Jurkat, Clone E6-1 (cell line): ENCODE measurements around the gene SEMA6D.

Experiments
- DNase-seq: peaks from one replicate; pipeline ENCODE4 v3.0.0-alpha.2; 2011; ENCODE audit warnings: low read depth, low spot score
- H3K4me3 ChIP-seq: 2 replicates; pipeline ENCODE4 v1.5.1; 2011; ENCODE audit warnings: mild to moderate bottlenecking, low read length, control low read depth, moderate library complexity

SEMA6D gene

DNA sequence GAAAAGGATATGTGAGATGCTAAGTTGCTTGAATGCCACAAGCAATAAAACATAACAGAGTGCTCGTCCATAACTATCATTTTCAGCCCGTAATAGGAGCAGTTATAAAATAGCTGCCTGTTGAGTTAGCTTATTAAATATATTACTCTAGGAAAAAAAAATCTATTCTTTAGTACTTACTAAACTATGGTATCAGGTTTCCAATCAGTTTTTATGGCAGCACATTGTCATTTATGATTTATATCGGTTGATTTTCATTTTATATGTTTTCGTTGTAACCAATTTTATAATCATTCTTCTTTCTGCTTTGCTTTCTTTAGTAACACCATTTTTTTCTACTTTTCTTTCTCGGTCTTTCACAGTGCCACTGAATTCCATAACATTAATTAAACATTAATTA is 51.9 kb downstream of the SEMA6D start:
- no peak for DNase-seq

DNA sequence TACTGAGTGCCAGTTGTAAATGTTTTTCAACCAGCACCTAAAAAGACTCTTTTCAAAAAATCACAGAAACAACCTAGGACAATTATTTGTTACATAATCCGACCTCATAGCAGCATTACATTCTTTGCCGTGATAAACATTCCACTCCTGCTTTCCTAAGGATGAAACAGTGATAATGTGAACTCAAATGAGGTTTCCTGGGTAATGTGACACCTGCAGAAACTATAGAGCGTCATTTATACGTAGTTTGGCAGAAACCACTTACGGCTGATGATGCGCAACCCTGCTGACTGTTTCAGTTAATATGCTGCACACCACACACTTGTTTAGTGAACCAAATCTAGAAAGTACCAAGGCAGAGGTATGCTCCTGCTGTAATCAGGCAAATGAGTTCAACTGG is 55.8 kb downstream of the SEMA6D start:
- no peak for DNase-seq
- no peak overlapping the region for H3K4me3 ChIP-seq

More for the DNA sequence above, 51.9 kb downstream of the SEMA6D start:
- H3K4me3 ChIP-seq, result no peak overlapping the region

DNA sequence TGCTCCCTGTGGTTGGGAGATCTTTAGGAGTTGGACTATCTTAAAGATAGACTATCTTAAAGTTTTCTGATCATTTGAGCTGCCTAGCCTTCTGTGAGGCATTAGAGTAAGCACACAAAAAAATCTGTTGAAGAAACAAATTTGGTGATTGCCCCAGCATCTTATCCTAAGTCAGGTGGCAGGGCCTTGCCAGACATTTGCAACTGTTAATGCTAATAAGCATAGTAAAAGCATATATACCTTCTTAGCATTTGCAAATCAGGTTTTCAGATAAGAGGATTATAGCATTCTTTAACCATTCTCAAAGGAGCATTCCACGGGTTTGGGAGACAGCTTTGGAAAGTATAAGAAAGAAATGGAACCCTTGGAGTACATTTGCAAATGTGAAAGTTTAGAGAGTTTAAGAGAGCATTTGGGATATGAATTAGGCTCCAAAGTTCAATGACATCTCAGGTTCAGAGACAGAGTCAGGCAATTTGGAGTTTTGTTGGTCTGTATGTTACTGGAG is 61.0 kb downstream of the SEMA6D start:
- no peak overlapping the region for H3K4me3 ChIP-seq
- no peak for DNase-seq

DNA sequence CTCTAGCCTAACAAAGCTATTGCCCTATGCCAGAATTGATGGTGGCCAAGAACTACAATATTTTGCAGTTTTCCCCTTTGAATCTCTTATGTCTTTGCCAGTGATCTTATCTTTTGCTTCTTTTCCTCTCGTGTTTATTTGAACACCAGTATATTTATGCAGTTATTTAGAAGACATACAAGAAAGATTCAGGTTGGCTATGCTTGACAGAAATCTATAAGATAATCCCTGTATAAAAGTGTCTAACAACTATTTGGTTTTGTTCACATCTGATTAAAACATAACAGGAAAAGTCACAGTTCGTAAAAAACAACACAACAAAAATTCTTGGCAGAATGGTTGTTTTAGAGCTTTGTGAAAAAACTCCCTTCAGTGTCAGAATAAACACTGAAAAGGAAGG is 63.7 kb downstream of the SEMA6D start:
- no peak overlapping the region for H3K4me3 ChIP-seq
- DNase-seq, result no peak

DNA sequence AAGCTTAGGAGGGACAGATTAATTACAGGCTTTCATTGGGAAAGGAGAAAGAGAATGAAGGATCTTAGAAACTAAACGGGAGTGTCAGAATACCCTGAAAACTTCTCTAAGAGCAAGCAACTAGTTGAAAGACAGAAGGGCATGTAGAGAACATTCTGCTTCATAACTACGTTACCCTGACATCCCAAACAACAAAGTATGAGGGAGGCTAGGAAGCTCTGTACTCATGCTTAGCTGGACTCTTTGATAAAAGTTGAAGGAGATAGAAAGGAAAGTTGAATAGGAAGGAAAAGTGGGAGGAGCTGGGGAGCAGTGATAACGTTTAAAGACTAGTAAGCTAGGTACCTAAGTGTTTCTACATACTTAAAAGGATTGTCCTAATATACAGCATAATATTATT is 64.2 kb downstream of the SEMA6D start:
- no peak for DNase-seq
- H3K4me3 ChIP-seq, result no peak overlapping the region

DNA sequence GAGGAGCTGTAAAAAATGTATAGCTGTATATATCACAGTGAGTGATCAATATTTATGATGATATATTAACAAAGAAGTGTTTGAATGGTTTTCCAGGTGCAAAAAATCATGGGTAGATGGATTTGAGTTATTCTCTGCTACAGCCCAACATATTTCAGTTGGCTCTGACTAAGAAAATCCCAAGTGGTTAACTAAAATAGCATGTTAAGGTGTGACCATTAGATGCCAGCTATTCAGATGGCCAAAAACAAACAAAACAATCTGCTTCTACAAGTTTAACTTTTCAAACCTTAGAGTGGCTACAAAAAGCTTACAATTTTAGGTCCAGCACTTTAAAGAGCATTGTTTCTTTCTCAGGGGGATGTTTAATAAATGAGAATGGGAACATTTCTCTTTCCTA is 67.5 kb downstream of the SEMA6D start:
- DNase-seq, result no peak

DNA sequence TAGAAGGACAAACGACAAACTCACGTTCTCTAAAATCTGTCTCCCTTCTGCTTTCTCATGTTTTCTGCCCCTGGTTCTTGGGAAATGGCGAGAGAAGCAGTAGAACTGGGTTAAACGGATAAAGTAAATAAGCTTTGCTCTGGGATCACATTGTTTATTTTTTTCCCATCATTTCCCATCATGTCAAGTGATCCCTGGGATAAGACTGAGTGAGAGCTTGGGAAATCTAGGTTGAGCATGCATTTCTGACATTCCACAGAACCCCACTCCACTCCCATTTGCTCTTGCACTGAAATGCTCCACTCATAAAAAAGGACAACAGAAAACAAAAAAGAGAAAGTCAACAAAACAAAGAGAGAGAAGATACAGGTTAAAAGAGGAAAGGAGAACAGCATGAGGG is 69.1 kb downstream of the SEMA6D start:
- no peak overlapping the region for H3K4me3 ChIP-seq
- DNase-seq, result no peak

More for the DNA sequence above, 67.5 kb downstream of the SEMA6D start:
- H3K4me3 ChIP-seq, result no peak overlapping the region

DNA sequence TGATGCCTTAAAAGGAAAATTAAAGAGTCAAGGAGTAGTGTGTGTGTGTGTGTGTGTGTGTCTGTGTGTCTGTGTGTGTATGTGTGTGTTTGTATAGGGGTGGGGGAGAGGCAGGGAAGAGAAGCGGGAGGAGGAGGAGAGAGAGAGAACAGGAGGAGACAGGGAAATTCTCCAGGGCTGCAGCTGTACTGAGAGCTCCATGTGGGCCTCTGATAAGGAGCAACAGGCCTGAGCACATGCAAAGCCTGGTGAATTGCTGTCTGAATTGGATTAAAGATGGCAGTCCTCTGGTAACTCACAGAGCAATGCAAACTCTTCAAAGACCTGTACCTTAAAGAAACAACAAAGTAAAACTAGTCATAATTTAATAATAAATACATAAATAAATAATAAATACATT is 70.6 kb downstream of the SEMA6D start:
- DNase-seq, result no peak
- no peak overlapping the region for H3K4me3 ChIP-seq

DNA sequence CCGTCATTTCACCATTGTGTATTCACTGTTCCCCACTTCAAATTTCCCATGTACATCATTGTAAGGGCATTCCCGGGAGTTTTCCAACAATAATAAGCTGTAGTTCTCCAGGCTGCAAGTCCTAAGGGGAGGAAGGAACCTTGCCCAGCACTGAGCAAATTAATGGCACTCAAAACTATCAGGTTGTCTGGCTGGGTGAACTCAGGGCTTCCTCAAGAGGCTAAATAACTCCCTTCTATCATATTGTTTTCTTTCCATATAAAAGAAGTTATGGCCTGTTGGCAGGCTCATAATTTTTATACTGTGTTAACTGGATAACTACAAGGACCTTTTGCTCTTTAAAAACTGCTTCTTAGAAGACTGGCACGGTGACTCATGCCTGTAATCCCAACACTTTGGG is 71.4 kb downstream of the SEMA6D start:
- no peak overlapping the region for H3K4me3 ChIP-seq
- no peak for DNase-seq

DNA sequence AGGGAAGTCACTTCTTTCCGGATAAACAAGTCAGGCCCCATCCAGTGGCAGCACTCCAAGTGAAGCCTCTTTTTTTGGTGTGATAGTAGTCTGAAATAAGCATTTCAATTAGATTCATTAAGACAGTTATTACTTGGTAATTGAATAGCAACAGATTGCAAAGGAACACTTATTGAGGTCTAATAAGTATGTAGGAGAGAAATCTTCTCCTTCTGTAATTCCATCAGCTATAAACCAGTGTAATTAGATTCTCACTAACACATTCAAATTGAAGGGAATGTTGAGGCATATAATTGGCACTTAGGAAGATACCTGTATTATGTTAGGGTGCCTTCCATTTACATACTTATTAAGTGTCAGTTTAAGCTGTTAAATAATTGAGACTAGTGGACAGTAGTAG is 73.9 kb downstream of the SEMA6D start:
- DNase-seq, result no peak
- no peak overlapping the region for H3K4me3 ChIP-seq

DNA sequence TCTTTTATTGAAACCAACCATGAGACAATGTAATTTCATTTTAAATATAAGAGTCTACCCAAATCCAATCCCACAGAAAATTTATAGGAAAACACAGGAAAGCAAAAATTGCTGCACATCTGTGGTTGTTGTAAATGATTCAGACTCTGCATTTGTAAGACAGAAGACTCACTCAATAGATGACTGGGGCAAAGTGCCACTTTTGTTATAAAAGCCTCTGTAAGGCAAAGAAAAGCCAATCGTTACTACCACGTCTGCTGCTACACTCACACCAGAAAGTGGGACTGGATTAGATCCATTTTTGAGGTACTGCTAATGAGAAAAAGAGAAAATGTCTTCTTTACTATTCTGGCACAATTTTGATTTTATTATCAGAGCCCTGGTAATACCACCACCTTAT is 74.9 kb downstream of the SEMA6D start:
- no peak for DNase-seq
- no peak overlapping the region for H3K4me3 ChIP-seq

DNA sequence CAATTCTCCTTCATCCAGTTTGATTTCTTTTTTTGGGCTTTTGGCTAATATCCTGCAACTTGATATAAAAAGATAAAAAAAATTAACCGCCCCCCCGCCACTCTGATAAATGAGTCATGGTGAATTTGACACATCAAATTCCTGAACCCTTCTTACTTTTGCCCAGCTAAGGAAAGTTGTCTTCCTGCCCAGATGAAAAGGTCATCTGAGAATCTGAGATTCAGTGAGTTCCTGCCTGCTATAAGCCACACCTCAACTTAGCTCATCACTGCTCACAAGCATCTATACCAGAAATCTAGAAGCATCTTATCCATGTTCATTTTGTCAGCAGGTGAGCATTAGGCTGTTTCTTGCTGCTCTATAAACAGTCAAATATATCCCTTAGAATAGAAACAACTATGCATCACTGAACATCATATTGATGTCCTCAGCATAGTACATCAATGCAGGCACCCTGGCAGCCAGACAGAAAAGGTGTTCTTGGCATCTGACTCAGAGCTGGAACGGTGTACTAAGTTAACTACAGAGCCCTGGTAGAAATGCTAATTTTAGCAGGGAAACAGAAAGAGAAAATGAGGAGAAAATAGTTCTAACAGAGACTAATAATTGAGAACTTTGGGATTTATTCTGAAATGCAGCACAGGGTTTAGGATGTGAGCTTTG is 77.1 kb downstream of the SEMA6D start:
- DNase-seq, result no peak
- no peak overlapping the region for H3K4me3 ChIP-seq

DNA sequence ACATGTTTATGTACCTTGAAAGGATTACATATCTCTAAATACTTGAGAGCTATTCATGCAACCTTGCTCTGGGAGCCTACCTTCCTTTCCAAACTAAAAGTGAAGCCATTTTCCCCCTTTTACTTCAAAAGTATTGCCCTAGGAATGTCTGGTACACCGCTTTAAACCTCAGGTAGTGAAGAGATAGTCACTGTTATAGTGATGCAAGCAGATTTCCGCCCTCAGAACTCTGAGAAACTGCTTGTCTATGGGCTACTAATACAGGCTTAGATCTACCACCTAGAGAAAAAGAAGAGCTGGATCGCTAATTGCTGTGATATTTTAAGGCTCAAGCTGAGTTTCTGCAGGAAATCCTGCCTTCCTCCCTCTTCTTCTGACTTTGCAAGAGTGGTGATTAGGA is 78.6 kb downstream of the SEMA6D start:
- DNase-seq, result no peak
- no peak overlapping the region for H3K4me3 ChIP-seq

DNA sequence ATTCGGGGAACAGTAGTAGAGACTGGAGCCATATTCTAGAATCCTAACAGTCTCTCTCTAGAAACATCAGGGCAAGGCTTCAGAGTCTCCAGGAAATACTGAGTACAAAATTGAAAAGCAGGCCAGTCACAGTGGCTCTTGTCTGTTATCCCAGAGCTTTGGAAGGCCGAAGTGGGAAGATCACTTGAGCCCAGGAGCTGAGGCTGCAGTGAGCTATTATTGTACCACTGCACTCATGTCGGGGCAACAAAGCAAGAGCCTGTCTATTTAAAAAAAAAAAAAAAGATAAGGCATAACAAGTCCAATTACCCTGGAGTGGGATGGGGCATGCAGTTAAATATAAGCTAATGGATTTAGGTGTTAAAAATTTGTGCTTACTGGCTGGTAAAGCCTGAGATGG is 79.0 kb downstream of the SEMA6D start:
- DNase-seq, result no peak
- no peak overlapping the region for H3K4me3 ChIP-seq

DNA sequence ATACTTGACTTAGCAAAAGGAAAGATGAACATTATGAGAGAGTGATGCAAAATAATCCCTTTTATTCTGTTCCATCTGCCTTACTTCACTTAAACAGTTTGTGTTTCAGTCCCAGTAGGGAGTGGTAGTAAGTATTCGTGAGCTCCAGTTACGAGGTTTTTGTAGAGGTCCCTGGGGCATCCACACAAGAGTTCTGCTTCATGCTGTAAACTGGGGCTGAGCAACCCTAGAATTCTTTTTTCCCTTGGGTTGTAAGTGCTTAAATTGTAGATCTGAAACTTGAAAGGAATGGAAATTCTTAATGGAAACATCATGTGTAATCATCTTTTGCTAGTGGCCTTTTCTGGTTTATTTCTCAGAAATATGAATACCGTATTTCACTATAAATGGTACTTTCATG is 79.5 kb downstream of the SEMA6D start:
- no peak overlapping the region for H3K4me3 ChIP-seq
- no peak for DNase-seq

DNA sequence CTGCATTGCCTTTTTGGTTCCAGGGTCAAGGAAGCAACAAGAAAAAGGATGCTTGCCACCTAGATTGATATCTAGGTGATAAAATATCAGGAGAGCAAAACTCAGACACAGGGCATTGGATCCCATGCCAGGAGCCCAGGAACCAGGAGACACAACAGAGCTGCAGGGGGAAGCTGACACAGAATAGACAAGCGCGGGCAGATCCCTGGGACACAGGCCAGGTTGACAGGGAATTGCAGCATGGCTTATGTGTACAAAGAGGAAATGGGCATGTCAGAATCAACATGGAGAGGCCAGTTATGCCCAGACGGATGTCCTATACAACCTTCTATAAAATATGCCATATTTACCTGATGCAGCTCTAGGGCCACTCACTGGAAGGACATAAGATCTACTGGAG is 84.2 kb downstream of the SEMA6D start:
- DNase-seq, result no peak
- H3K4me3 ChIP-seq, result no peak overlapping the region

DNA sequence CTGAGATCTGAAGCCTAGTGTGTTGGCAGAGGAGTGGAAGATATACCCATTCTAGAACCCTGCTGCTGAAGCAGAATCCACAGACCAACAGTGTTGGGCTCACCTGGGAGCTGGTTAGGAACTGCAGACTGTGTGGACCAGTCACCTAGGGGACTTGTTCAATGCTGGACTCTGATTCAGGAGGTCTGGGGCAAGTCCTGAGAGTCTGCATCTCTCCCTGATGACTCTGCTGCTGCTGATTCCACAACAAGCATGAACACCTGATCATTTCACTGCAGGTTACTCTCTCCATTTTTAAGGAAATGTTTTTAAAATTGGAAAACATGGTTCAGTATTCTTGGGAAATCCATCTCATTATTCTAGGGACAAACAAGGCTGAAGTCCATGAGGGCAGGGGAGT is 84.9 kb downstream of the SEMA6D start:
- H3K4me3 ChIP-seq, result no peak overlapping the region
- no peak for DNase-seq

DNA sequence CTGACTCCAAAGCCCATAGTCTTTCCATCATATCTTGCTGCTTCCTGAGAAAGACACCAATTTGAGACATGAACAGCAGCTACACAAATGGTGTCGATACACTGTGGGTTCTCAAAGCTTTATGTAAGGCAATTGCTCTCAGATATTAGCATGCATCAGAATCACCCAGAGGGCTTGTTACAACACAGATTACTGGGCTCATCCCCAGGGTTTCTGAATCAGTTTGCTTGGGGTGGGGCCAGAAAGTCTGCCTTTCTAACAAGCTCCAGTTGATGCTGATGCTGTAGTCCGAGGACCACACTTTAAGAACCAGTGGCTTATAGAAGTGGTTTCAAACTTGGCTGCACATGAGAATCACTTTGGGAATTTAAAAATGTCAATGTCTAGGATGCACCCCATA is 86.5 kb downstream of the SEMA6D start:
- no peak overlapping the region for H3K4me3 ChIP-seq
- DNase-seq, result no peak

DNA sequence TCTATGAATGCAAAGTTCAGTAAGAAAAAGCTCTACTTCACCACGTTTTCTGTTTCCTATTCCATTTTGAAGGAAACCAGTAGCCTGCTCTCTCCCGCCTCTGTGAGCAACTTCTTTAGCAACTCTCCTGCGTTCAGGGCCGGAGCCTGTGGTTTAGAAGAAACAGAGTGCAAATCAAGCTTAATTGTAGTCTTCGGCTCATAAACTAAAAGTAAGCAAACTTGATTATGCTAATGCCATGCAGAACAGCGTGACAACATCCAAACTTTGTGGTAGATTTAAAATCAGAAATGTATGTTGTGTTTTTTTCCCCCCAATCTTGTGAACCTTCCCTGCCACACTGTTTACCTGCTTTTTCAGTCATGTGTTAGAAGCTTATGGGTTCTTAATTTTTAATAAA is 87.4 kb downstream of the SEMA6D start:
- no peak for DNase-seq
- no peak overlapping the region for H3K4me3 ChIP-seq

DNA sequence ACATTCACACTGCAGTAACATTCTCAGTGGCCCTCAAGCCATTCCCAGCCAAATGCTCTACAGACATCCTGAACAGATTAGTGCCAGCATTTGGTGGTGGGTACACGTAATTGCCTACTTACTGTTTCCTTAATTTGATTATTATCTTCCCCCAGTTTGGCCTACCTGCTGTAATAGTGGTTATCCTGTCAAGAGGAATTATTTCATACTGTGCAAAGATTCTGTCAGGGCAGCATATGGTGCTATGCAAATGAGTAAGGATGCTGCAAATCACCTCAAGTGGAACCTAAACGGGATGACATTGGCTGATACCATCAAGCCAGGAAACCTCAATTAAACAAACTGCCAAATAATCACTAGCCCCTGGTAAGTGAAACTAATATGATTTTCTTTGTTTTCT is 88.7 kb downstream of the SEMA6D start:
- no peak for DNase-seq

DNA sequence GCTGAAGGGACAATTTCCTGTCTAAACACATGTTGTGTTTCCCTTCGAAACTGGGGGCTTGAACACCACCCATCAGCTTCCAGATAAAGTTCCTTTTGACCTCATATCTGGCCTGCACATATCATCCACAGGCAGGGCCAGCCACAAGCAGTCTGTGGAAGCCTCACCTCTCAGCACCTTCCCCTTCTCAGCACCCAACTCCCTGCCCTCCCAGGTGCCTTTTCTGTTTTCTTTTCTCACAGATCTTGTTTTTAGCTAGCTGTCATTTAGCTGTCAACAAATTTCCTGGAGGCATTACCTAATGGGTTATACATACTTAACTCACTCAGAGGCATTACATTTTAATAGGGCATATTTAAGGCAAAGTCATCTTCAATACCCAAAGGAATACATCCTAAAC is 93.9 kb downstream of the SEMA6D start:
- no peak for DNase-seq
- no peak overlapping the region for H3K4me3 ChIP-seq

More for the DNA sequence above, 88.7 kb downstream of the SEMA6D start:
- no peak overlapping the region for H3K4me3 ChIP-seq
